HG03558 (cell line): ENCODE results near the gene C10orf62.
"Not testable (repeated sequence)": the region's sequence is repeated elsewhere in the genome, so short reads cannot be mapped to it uniquely, and the experiment has no call there.

Source experiments
- ATAC-seq: cut with Tn5 transposase; IDR thresholded peaks from one replicate; pipeline ENCODE4 v1.9.1; 2021; ENCODE audit warnings: moderate number of reproducible peaks; ENCODE audit not compliant: unreplicated experiment; ENCODE audit errors: extremely low read depth

The C10orf62 gene

GRCh38 chr10:97589479-97589878 is at the start of gene C10orf62:
Gene C10orf62 (plus strand): TSS chr10:97589721. CDS start chr10:97589898, 177 bp downstream.
- ATAC-seq: no peak

GRCh38 chr10:97540669-97541500 is 48.6 kb upstream of the C10orf62 start:
- ATAC-seq: no peak

GRCh38 chr10:97542169-97543024 is 47.1 kb upstream of the C10orf62 start:
- ATAC-seq: no peak

- ATAC-seq: no peak
Measured at GRCh38 chr10:97543025-97543546, 46.4 kb upstream of the C10orf62 start.

GRCh38 chr10:97546456-97547270 is 42.9 kb upstream of the C10orf62 start:
- ATAC-seq: no peak

GRCh38 chr10:97547271-97547600 is 42.3 kb upstream of the C10orf62 start:
- no peak for ATAC-seq

- ATAC-seq: no peak
Measured at GRCh38 chr10:97547962-97548361, 41.6 kb upstream of the C10orf62 start.

GRCh38 chr10:97548828-97549455 is 40.6 kb upstream of the C10orf62 start:
- no peak for ATAC-seq

GRCh38 chr10:97549587-97550322 is 39.8 kb upstream of the C10orf62 start:
- no peak for ATAC-seq

- ATAC-seq: no peak
Measured at GRCh38 chr10:97550336-97551149, 39.0 kb upstream of the C10orf62 start.

- no peak for ATAC-seq
Measured at GRCh38 chr10:97551271-97551670, 38.2 kb upstream of the C10orf62 start.

- ATAC-seq: no peak
Measured at GRCh38 chr10:97553575-97554031, 35.9 kb upstream of the C10orf62 start.

GRCh38 chr10:97554336-97554735 is 35.2 kb upstream of the C10orf62 start:
- ATAC-seq: not testable (repeated sequence)

GRCh38 chr10:97555541-97555940 is 34.0 kb upstream of the C10orf62 start:
- not testable (repeated sequence) for ATAC-seq

GRCh38 chr10:97560731-97561381 is 28.7 kb upstream of the C10orf62 start:
- not testable (repeated sequence) for ATAC-seq

GRCh38 chr10:97561386-97562077 is 28.0 kb upstream of the C10orf62 start:
- ATAC-seq: not testable (repeated sequence)

GRCh38 chr10:97562329-97562728 is 27.2 kb upstream of the C10orf62 start:
- not testable (repeated sequence) for ATAC-seq
